NT2/D1 (cell line): ENCODE results near the gene FRMD3.

Experiments used
- DNase-seq: peaks from one replicate; pipeline ENCODE4 v3.0.0-alpha.2; 2011; ENCODE audit warnings: low read depth, low spot score
- H3K27me3 ChIP-seq: 2 replicates; pipeline ENCODE4 v1.6.0; 2011; ENCODE audit warnings: mild to moderate bottlenecking; ENCODE audit not compliant: insufficient read length, insufficient read depth
- H3K36me3 ChIP-seq: 2 replicates; pipeline ENCODE4 v1.6.1; 2011; ENCODE audit warnings: mild to moderate bottlenecking, low read length, mixed read lengths; ENCODE audit not compliant: insufficient read depth, insufficient read length
- H3K4me1 ChIP-seq: 2 replicates; pipeline ENCODE4 v1.5.1; 2011; ENCODE audit not compliant: insufficient read depth, insufficient read length
- H3K4me3 ChIP-seq: 2 replicates; pipeline ENCODE4 v1.5.1; 2011; ENCODE audit warnings: low read depth; ENCODE audit not compliant: insufficient read length
- H3K9ac ChIP-seq: 2 replicates; pipeline ENCODE4 v1.6.0; 2011; ENCODE audit warnings: low read depth; ENCODE audit not compliant: insufficient read length
- H3K9me3 ChIP-seq: 2 replicates; pipeline ENCODE4 v1.5.1; 2011; ENCODE audit warnings: mild to moderate bottlenecking, low read length; ENCODE audit not compliant: insufficient read depth
- SUZ12 ChIP-seq: IDR thresholded peaks from 2 replicates; pipeline ENCODE4 v1.6.1; 2011; ENCODE audit not compliant: insufficient read length, insufficient read depth; ENCODE audit errors: extremely low read depth
- YY1 ChIP-seq: IDR thresholded peaks from 2 replicates; pipeline ENCODE4 v1.6.1; 2011; ENCODE audit not compliant: insufficient read length, insufficient read depth
- ZNF274 ChIP-seq: IDR thresholded peaks from 2 replicates; pipeline ENCODE4 v1.6.1; 2011; ENCODE audit warnings: mild to moderate bottlenecking, low read depth, low read length

The FRMD3 gene

DNA sequence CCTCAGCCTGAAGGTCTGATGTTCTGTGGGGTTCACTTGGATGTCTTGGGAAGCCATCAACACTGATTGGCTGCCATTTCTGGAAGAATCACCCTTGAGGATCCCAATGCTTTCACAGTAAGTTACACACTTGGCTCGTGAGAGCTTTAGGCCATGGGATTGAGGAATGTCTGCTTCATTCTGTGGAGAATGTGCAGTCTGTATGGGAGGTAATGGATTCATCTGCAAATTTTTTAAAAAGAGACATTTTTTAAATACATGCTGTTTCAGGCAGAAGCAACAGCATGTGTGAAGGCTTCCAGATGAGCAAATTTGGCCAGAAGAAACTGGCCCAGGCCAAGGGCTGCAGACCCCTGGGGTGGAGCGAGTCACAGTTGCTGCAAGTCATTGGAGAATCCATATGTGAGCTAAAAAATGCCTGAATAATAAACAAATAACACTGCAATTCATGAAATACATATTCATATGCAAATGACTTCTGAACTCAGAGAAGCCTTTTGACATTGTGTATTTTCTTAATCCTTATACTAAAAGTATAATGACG is 328.9 kb downstream of the FRMD3 start:
- no peaks in the 10 kb centered on the region for H3K4me1 ChIP-seq
- no peak overlapping the region for H3K9ac ChIP-seq
- H3K4me3 ChIP-seq = no peak overlapping the region
- DNase-seq = no peak
- no peaks in the 10 kb centered on the region for H3K27me3 ChIP-seq
- no peaks in the 10 kb centered on the region for H3K9me3 ChIP-seq
- no peaks in the 10 kb centered on the region for H3K36me3 ChIP-seq
- TF ChIP-seq YY1 (no peak), ZNF274 (no peak), SUZ12 (no peak)

DNA sequence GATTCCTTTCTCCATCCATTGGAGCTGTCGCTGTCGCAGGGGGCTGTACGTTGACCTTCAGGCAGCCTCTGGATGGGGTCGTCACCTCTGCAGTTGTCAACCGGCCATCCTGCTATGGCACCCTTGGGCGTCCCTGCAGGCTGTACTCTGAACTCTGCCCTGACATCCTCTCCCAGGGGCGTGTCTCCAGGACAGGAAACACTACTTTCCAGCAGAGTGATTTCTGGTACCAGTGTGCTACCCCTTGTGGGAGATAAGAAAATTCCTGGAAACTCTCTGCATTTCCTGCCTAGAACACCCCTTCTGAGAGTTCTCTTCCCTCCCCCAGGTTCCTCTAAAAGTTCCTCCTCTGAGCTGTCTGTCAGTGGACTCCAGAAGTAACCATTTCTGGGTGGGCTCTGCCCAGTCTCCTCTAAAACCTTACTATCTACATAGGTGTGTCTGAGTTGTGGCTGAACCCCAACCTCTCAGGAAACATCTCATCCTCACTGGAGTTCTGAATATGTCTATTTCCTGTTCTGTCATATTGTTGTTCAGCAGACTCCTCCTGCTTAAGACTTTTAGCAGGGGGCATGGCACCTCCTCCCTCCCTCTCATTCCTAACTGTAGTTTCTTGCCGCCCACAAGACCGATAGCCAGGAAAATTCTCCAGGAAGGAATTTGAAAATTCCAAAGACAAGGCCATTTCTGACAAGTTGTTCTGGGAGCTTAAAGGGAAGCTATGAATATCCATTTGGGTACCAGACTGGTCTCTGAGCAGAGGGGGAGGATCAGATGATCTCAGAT is 329.9 kb downstream of the FRMD3 start:
- H3K36me3 ChIP-seq = no peaks in the 10 kb centered on the region
- DNase-seq = no peak
- H3K4me1 ChIP-seq = no peaks in the 10 kb centered on the region
- H3K9me3 ChIP-seq = no peaks in the 10 kb centered on the region
- no peak overlapping the region for H3K4me3 ChIP-seq
- H3K27me3 ChIP-seq = no peaks in the 10 kb centered on the region
- TF ChIP-seq SUZ12 = no peak
- TF ChIP-seq ZNF274 = no peak
- TF ChIP-seq YY1 = no peak
- no peak overlapping the region for H3K9ac ChIP-seq

DNA sequence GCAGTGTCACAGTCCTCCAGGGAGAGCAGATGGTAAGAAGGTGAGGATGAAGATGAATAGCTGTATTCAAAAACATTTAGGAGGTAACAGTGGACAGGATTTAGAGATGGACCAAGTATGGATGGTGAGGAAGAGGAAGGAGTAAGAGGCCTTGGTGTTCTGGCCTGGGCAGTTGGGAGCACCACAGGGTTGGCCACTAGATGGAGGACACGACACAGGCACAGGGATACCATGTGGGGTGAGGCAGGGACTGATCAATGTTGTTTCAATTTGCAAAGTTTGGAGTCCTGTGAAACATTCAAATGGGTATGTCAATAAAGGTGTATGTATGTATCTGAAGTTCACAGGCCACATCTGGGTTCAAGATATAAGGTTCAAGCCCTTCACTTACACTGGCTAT is 334.2 kb downstream of the FRMD3 start:
- no peaks in the 10 kb centered on the region for H3K9me3 ChIP-seq
- TF ChIP-seq SUZ12 (no peak), YY1 (no peak), ZNF274 (no peak)
- H3K27me3 ChIP-seq = no peaks in the 10 kb centered on the region
- H3K36me3 ChIP-seq = no peaks in the 10 kb centered on the region
- no peak overlapping the region for H3K9ac ChIP-seq
- no peak for DNase-seq
- H3K4me3 ChIP-seq = no peak overlapping the region
- no peaks in the 10 kb centered on the region for H3K4me1 ChIP-seq

DNA sequence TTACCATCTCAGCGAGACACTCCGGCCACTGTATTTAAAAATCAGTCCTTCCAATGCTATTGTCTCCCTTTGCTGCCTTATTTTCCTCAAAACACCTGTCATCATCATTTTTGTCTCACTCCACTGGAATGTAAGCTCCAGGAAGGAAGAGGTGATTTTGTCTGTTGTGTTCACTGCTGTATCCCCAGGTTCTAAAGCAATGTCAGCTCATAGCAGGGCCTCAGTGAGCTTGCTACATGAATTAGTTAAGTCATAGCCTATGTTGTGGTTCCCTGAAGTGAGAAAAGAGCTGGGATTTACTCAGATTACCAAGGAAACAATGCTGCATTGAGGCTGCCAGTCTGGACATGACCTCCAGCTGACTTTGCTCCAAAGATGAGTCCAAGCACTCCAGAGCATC is 337.7 kb downstream of the FRMD3 start:
- DNase-seq = no peak
- H3K4me3 ChIP-seq = no peak overlapping the region
- no peaks in the 10 kb centered on the region for H3K9me3 ChIP-seq
- H3K9ac ChIP-seq = no peak overlapping the region
- TF ChIP-seq ZNF274 (no peak), YY1 (no peak), SUZ12 (no peak)
- no peaks in the 10 kb centered on the region for H3K4me1 ChIP-seq
- H3K27me3 ChIP-seq = no peaks in the 10 kb centered on the region
- H3K36me3 ChIP-seq = no peaks in the 10 kb centered on the region

DNA sequence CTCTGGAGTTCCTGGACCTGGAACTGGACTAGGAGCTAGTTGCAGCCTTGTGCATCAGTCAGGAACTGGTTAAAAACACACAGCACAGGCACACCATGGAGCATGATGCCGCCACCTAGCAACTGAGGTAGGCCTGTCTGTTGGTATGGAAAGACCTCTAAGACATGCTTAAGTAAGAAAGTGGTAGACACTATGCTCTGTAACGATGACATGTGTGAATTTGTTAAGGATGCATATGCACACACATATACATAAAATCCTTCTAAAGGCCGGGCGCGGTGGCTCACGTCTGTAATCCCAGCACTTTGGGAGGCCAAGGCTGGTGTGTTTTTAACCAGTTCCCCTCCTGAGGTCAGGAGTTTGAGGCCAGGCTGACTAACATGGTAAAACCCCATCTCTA is 338.4 kb downstream of the FRMD3 start:
- TF ChIP-seq ZNF274 (no peak), YY1 (no peak), SUZ12 (no peak)
- no peak for DNase-seq
- H3K4me3 ChIP-seq = no peak overlapping the region
- no peak overlapping the region for H3K9ac ChIP-seq
- no peaks in the 10 kb centered on the region for H3K27me3 ChIP-seq
- no peaks in the 10 kb centered on the region for H3K9me3 ChIP-seq
- no peaks in the 10 kb centered on the region for H3K4me1 ChIP-seq
- no peaks in the 10 kb centered on the region for H3K36me3 ChIP-seq

DNA sequence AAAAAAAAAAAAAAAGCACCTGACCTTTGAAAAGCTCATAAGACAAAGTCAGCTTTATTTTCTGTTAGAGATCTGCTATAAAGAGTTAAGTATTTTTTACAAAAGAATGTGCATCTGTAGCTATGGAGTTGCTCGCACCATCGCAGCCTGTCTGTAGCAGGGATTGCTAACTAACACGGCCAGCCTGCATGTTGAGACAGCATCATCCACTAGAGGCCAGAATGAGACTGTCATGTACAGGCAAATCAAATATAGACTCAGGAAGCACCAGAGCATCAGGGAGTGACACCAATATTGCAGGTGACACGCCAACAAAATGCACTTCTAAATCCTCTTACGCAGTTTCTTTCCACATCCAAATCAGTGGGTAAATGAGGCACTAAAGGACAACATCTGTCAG is 339.0 kb downstream of the FRMD3 start:
- H3K36me3 ChIP-seq = no peaks in the 10 kb centered on the region
- H3K9ac ChIP-seq = no peak overlapping the region
- no peaks in the 10 kb centered on the region for H3K27me3 ChIP-seq
- no peak overlapping the region for H3K4me3 ChIP-seq
- no peak for DNase-seq
- no peaks in the 10 kb centered on the region for H3K4me1 ChIP-seq
- TF ChIP-seq ZNF274 (no peak), YY1 (no peak), SUZ12 (no peak)
- no peaks in the 10 kb centered on the region for H3K9me3 ChIP-seq

DNA sequence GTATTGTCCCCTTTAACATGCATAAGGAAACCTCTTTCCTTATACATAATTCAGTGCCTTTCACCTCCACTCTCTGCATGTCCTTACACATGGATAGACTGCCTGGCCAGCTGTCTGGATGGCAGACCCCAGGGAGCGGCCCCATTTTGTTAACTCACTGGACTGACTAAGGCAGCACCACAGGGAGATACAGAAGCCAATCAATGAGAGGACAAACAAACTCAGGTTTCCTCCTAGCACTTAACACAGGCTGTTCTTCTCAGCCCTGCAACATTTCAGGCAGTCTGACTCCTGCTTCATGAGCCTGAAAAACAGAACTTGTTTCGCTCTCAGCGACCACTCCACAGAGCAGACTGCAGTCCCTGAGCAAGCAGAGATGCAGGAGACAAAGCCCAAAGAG is 339.8 kb downstream of the FRMD3 start:
- Histone ChIP-seq H3K4me3 (no peak overlapping the region), H3K27me3 (no peaks in the 10 kb centered on the region), H3K36me3 (no peaks in the 10 kb centered on the region), H3K4me1 (no peaks in the 10 kb centered on the region), H3K9me3 (no peaks in the 10 kb centered on the region), H3K9ac (no peak overlapping the region)
- no peak for DNase-seq
- no peak for TF ChIP-seq ZNF274
- TF ChIP-seq SUZ12 = no peak
- no peak for TF ChIP-seq YY1
